Measurements from ENCODE around the gene FBXO2.
"Not testable (repeated sequence)": the region's sequence is repeated elsewhere in the genome, so short reads cannot be mapped to it uniquely, and the experiment has no call there.

FBXO2 gene

GRCh38 chr1:11629184-11630016, 24.8 kb downstream of the FBXO2 start:
- no peak for DNase-seq (ENCODE audit: low read depth)

DNA sequence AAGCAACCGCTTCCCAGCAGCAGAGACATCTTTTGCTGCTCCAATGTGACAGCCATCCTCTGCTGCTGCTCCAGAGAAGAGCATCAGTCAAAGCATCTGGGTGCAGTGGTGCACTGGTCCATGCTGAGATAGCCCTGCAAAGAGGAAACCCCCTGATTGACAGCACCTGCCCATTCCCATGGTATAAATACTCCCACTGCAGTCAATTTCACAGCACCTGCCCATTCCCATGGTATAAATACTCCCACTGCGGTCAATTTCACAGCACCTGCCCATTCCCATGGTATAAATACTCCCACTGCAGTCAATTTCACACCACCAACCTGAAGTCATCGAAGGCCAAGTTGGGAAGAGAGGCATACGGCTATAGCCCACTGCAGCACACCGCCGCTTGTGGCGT, 25.5 kb downstream of the FBXO2 start:
- no peak for DNase-seq (ENCODE audit: low read depth)

DNA sequence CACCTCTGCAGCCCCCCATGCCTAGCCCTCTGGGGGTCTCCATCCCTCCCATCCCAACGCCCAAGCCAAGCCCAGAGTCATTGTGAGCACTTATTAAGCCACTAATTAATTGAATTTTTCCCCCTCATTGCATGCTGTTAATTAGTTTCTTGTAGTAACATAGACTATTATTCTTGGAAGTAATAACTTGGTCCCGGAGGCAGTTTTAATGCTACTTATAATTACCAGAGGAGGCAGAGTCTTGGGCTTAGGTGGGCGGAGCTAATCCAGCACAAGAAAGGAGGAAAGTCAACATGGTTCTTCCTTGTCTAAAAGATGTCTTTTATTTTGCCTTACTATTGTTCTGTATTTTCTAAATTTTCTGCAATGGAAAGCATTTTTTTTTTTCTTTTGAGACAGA, 27.7 kb downstream of the FBXO2 start:
- DNase-seq (ENCODE audit: low read depth) = no peak

- no peak for DNase-seq (ENCODE audit: low read depth)
Observed at GRCh38 chr1:11623702-11624101, 30.5 kb downstream of the FBXO2 start.

DNA sequence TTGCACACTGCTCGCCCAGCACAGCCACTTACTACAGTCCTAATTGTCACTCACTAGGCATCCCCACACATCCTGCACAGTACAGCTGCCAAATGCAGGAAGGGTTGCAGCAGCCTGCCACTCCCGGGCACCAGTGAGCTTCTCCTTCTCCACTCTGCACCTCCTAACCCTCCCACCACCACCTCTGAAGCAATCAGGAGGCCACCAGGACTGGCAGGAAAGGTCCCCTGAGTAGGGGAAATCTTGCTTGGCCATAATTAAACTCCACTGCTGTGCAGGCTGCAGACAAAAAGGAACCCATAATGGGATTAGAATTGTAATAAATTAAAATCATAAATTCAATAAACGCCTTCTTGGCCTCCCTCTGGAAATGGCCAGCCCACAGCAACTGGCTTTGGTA, 31.8 kb downstream of the FBXO2 start:
- DNase-seq (ENCODE audit: low read depth) = no peak

GRCh38 chr1:11620924-11621323, 33.3 kb downstream of the FBXO2 start:
- DNase-seq (ENCODE audit: low read depth) = no peak

GRCh38 chr1:11620405-11620804, 33.8 kb downstream of the FBXO2 start:
- DNase-seq (ENCODE audit: low read depth) = no peak

GRCh38 chr1:11617741-11618140, 36.5 kb downstream of the FBXO2 start:
- no peak for DNase-seq (ENCODE audit: low read depth)

DNA sequence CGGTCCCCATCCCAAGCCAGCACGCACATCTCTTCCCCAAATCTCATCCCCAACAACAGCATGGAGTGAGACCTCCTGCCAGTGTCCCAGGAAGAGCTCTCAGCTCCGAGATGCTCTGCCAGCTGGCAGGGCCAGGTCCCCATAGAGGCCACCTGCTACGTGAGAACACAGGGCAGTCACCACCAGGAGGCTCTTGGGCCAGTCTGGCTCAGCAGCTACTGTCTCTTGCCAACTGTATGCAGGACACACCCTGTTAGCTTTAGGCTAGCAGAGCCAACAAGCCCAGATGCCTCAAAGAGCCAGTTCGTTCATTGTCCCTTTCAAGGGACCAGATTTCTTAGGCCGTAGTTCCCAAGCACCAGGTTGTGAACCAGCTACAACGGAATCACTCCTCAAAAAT, 36.9 kb downstream of the FBXO2 start:
- DNase-seq (ENCODE audit: low read depth) = no peak

DNA sequence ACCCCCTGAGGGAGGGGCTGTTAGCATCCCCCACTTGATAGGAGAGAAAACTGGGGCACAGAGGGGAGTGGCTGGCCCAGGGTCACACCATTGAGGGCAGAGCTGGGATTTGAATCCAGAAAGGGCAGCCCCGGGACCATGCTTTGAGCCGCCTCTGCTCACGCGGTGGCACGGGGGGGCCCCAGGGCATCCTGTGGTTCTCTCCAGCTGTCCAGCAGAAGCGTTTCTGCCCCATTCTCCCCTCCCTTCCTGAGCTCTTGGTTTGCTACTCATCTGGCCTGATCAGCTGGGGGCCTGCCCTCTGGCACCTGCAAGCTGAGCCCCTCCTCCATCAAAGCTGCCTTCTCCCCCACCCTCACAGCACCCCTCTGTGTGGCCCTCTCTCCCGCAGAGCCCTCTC, 37.5 kb downstream of the FBXO2 start:
- DNase-seq (ENCODE audit: low read depth) = no peak

DNA sequence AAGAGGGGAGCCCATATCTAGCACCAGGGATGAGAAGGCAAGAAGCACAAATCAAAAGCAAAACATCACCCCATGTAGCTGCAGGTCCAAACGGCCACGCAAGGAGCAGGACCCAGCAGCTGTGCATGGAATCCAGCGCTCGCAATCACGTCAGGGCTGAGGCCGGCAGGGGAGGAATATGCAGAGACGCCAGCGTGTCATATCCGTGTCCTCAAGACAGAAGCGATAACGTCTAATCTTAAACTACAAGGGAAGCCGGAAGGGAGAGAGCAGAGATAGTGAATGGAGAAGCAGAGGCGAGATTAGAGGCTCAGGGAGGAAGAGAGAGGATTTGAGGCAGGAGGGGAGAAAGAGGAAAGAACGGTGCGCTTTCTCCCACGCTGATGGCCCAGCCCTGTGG, 39.1 kb downstream of the FBXO2 start:
- no peak for DNase-seq (ENCODE audit: low read depth)

GRCh38 chr1:11613347-11613746, 40.9 kb downstream of the FBXO2 start:
- no peak for DNase-seq (ENCODE audit: low read depth)

GRCh38 chr1:11611638-11612327, 42.4 kb downstream of the FBXO2 start:
- DNase-seq (ENCODE audit: low read depth) = no peak

- no peak for DNase-seq (ENCODE audit: low read depth)
Observed at GRCh38 chr1:11610629-11611180, 43.5 kb downstream of the FBXO2 start.

GRCh38 chr1:11609378-11609777, 44.9 kb downstream of the FBXO2 start:
- DNase-seq (ENCODE audit: low read depth) = not testable (repeated sequence)

DNA sequence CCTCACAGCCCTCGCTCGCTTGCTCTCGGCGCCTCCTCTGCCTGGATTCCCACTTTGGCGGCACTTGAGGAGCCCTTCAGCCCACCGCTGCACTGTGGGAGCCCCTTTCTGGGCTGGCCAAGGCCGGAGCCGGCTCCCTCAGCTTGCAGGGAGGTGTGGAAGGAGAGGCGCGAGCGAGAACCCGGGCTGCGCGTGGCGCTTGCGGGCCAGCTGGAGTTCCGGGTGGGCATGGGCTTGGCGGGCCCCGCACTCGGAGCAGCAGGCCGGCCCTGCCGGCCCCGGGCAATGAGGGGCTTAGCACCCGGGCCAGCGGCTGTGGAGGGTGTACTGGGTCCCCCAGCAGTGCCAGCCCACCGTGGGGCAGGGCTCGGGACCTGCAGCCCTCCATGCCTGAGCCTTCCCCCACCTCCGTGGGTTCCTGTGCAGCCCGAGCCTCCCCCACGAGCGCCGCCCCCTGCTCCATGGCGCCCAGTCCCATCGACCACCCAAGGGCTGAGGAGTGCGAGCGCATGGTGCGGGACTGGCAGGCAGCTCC, 45.6 kb downstream of the FBXO2 start:
- not testable (repeated sequence) for DNase-seq (ENCODE audit: low read depth)

GRCh38 chr1:11606775-11607174, 47.5 kb downstream of the FBXO2 start:
- DNase-seq (ENCODE audit: low read depth) = no peak

GRCh38 chr1:11602981-11603380, 51.2 kb downstream of the FBXO2 start:
- no peak for DNase-seq (ENCODE audit: low read depth)

- no peak for DNase-seq (ENCODE audit: low read depth)
Observed at GRCh38 chr1:11602424-11602823, 51.8 kb downstream of the FBXO2 start.

DNA sequence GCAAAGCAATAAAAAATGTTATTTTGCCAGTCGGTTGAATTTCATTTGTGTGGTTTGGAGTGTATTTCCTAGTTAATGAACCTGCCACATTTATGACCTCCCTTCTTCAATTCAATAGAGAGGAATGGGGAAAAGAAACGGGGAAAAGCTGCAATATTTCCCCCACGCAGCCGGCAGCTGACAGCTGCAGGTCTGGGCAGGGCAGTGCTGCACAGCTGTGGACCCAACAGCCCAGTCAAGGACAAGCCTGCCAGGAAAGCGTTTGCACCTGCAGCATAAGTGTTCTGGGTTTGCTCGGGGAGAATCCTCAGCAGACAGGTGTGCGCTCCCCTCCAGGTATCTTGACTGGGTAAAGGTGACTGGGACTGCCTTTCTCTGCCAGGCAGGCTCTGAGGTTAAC, 53.4 kb downstream of the FBXO2 start:
- no peak for DNase-seq (ENCODE audit: low read depth)

- no peak for DNase-seq (ENCODE audit: low read depth)
Observed at GRCh38 chr1:11599891-11600576, 54.2 kb downstream of the FBXO2 start.

GRCh38 chr1:11598461-11598860, 55.8 kb downstream of the FBXO2 start:
- DNase-seq (ENCODE audit: low read depth) = no peak
